Renal pelvis (tissue), 12 donors: ENCODE data around the gene GZMH. TPM values are rescaled to one million over a fixed set of nuclear protein-coding genes. Genes with fewer than 3 reads are reported as not detected.
"Not testable (repeated sequence)": the region's sequence is repeated elsewhere in the genome, so short reads cannot be mapped to it uniquely, and the experiment has no call there.

ENCODE experiments used
- DNase-seq: peaks from one replicate; pipeline ENCODE4 v3.0.0-alpha.2; 2013
- long read RNA-seq, 16 experiments: transcript quantifications; one replicate each; lab custom pipeline, GENCODE V29; 2026
- polyA plus RNA-seq, 3 donors: library from polyadenylated mRNA; unstranded; fragments of 120-200 nt; gene quantifications; one replicate each; pipeline ENCODE4 v1.2.1, GENCODE V29; 2013; ENCODE audit not compliant: insufficient read length in 3 of 3

Gene GZMH
- polyA plus RNA-seq: not detected
- long read RNA-seq, donor 1: 0 reads
- long read RNA-seq, donor 2: 0 reads
- long read RNA-seq, donor 3: 0 reads
- long read RNA-seq, donor 4: 0 reads
- long read RNA-seq, donor 5: 0 reads
- long read RNA-seq, donor 6: 0 reads
- long read RNA-seq, donor 7: 0 reads
- long read RNA-seq, donor 8: 0 reads
- long read RNA-seq, donor 9, partial matches to known transcripts: 0 of 1 reads
- long read RNA-seq, donor 9, other reads (novel, unspliced or antisense): 0 of 1 reads
- long read RNA-seq, donor 10: 0 reads
- long read RNA-seq, donor 11: 0 reads
- long read RNA-seq, donor 12: 0 reads
- long read RNA-seq, donor 13: 0 reads
- long read RNA-seq, donor 14: 0 reads
- long read RNA-seq, donor 15: 0 reads
- long read RNA-seq, donor 16: 0 reads

- DNase-seq: no peak
Measured at GRCh38 chr14:24609655-24610344, at the start of gene GZMH. Gene GZMH (minus strand): TSS chr14:24609685. CDS start chr14:24609613, 72 bp downstream.

GRCh38 chr14:24648361-24648760 lies 38.9 kb upstream of the GZMH start:
- not testable (repeated sequence) for DNase-seq

GRCh38 chr14:24639905-24640304 lies 30.4 kb upstream of the GZMH start:
- DNase-seq: no peak

DNA sequence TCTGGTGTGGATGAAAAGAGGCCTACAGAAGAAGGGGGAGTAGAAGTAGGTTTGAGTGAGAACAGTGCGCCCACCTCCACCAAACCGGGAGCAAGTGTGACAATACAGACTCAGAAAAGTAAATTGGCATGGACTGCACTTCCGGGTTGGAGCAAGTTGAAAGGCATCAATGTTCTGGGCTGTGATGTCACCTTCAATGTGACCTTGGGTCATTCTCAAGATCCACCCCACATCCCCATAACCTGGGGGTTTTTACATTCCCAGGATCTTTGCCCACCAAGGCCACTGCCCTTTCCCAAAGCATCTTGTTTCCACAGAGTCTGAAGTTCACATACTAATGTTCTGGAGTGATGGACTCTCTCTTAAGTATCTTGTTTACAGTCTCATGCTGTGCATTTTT lies 29.8 kb upstream of the GZMH start:
- DNase-seq: no peak

- DNase-seq: no peak
Measured at GRCh38 chr14:24634158-24634557, 24.7 kb upstream of the GZMH start, which contains the start of gene GZMB. Gene GZMB (minus strand): TSS chr14:24634190. CDS start chr14:24634160, 30 bp downstream.

DNA sequence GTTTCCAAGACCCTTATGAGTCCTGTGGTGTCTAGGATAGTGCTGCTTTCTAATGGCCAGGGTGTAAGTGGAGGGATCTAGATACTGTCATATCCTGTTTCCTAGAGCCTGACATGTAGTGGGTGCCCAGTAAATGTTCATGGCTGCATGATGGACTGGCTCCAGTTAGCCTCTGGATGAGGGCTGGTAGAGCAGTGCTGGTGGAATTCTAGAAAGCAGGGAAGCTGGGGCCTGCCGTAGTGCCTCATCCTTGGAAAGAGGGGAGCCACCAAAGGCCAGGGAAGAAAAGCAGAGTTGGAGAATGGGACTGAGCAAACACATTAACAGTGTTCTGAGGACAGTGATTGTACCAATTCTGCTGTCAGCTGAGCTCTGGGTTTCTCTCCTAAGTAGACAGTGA lies 23.9 kb upstream of the GZMH start:
- no peak for DNase-seq

- DNase-seq: no peak
Measured at GRCh38 chr14:24632761-24633160, 23.3 kb upstream of the GZMH start.

- no peak for DNase-seq
Measured at GRCh38 chr14:24632336-24632735, 22.9 kb upstream of the GZMH start.

DNA sequence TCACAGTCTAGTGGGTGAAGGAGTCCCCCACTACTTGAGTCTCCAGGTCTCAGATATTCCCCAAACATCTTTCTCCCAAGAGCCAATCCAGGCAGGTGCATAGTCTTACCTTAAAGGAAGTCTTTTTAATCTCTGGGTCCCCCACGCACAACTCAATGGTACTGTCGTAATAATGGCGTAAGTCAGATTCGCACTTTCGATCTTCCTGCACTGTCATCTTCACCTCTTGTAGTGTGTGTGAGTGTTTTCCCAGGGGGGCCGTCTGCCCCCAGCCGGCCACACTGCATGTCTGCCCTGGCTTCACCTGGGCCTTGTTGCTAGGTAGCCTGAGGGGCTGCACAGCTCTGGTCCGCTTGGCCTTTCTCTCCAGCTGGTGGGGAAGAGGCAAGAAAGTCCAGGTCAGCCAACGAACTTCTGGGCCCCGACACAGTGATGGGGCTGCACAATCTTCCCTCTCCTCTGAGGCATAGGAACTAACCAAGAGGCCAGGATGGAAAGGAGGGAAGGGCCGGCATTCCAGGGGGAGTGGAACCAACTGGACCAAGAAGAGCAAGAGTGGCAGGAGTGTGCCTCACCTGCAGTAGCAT lies 22.4 kb upstream of the GZMH start:
- DNase-seq: no peak

DNA sequence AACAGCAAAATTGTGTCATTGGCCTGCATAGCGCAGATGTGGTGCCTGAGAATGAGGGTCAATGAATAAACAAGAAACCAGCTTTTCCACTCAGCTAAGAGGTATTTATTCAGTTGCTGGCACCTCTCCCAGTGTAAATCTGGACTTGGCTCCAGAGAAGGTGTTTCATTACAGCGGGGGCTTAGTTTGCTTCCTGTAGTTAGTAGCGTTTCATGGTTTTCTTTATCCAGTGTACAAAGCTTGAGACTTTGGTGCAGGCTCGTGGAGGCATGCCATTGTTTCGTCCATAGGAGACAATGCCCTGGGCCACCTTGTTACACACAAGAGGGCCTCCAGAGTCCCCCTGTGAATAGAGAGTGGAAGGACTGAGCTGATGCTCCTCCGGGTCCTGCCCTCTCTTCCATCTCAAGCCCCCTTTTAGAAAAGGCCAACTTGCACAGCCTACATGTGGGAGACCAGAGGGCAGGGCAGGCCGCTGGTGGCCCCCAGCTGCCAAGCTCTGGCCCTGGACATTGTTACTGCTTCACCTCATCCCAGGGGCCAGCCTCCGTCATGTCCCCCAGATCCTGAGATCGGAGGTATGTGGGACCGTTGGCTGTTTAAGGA lies 21.5 kb upstream of the GZMH start:
- DNase-seq: peak; percentile 10

- no peak for DNase-seq
Measured at GRCh38 chr14:24630087-24630871, 20.8 kb upstream of the GZMH start.

- DNase-seq: no peak
Measured at GRCh38 chr14:24629521-24629920, 20.0 kb upstream of the GZMH start.

DNA sequence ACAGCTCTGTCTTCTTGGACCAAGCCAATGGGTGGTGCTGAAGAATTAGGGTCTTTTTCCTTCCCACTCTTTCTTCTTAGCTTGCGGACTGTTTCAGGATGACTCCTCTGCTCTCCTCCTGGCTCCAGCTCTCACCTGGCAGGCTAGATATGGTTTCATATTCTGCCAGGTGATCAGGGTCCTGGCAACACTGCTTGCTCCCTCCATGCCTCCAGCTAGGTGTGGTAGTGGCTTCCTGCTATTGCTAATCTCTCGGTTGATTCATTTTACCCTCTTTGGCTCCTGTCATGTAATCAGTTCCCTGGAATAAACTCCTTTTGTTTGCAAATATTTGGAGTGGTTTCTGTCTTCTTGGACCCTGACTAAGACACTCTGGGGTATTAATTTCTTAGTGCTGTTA lies 4.3 kb upstream of the GZMH start:
- no peak for DNase-seq

GRCh38 chr14:24613241-24613640 lies 3.8 kb upstream of the GZMH start:
- no peak for DNase-seq

- no peak for DNase-seq
Measured at GRCh38 chr14:24612196-24612595, 2.7 kb upstream of the GZMH start.

GRCh38 chr14:24607635-24608514 lies 1.6 kb downstream of the GZMH start:
- DNase-seq: no peak

- no peak for DNase-seq
Measured at GRCh38 chr14:24607081-24607480, 2.4 kb downstream of the GZMH start.

DNA sequence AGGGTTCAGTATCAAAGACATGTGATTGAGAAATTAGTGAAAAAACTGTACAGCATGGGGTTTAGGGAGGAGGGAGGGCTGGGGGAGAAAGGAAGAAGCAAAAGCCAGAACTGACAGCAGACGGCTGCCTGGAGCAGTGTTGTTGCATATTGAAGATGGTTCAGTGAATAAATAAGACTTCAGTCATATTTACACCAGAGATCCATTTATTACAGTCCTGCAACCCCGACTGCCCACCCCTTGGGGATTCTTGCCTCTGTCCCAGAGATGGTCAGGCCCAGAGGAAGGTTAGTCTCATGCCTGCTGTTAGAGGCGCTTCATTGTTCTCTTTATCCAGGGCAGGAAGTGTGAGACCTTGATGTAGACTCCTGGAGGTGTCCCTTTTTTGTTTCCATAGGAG lies 3.2 kb downstream of the GZMH start:
- no peak for DNase-seq

DNA sequence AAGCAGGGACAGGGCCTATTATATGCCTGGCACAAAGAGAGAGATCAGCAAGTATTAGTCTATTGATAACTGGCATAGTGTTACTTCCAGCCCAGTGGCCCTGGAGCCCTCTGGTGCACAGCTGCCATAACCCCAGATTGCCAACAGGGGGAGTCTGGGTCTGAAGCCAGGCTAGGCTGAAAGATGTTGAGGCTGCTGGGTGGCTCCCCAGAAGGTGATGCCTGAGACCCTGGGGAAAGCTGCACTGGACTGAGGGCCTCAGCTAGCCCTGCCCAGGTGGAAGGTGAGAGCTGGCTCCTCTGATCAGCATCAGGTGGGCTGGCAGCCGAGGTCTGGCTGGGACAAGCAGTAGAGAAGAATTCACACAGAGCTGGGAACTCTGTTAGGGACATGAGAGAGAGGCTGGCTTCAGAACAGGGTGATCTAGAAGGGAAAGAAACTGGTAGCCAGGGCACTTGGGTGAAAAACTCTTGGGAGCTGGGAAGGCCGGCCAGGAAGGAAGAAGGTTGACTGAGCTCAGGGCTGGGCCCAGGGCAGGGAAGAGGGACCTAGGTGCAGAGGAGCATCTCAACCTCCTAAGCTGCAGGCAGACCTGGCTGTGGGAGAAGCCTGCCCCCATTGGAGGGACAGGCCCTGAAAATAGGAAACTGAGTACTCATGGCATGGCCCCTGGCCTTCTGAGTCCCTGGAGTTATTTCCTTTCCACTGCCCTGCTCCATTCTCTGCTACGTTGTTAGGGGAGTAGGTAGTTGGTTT lies 3.9 kb downstream of the GZMH start:
- no peak for DNase-seq

GRCh38 chr14:24597403-24597802 lies 12.1 kb downstream of the GZMH start:
- no peak for DNase-seq
